Vagina (tissue), 2 donors: Measurements from ENCODE around the gene EPX.

Source experiments
- CTCF ChIP-seq, 3 experiments: fragments of 450-650 bp in 2 of 3; fragments of 200-600 bp in 1 of 3; sonication (generic) in 1 of 3; IDR thresholded peaks; one replicate each; pipeline ENCODE4 v1.5.1; 2017 to 2019; ENCODE audit warnings: antibody characterized with exemption in 3 of 3, mild to moderate bottlenecking in 2 of 3, moderate library complexity in 2 of 3
- POLR2AphosphoS5 ChIP-seq, 2 donors: sonication (generic); formaldehyde crosslinking; IDR thresholded peaks; one replicate each; pipeline ENCODE4 v1.9.0; 2017; ENCODE audit warnings: antibody characterized with exemption in 2 of 2, mild to moderate bottlenecking in 2 of 2, low read depth in 1 of 2; ENCODE audit not compliant: insufficient read depth in 1 of 2

DNA sequence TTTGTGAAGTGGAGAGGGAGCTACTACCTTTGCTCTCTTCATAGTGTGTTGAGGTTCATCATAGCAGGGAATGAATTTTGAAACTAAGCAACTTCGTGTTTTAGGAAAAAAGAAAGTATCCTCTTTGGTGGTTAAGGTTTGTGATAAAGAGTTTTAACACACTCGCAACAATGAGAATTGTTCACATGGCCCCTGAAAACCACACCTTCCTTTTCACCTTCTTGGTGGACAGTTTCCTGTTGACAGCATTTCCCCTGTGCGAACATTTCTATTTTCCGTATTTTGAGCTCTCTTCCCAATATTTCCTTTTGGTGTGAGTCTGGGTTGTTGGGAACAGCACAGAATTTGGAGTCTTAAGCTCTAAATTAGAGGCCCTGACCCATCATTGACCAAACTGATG is 21.9 kb upstream of the EPX start:
- no peak for TF ChIP-seq CTCF (IDR thresholded peaks at IDR 0.05)
- no peak for TF ChIP-seq POLR2AphosphoS5 (IDR thresholded peaks at IDR 0.05; ENCODE audit: insufficient read depth in 1 of 2, low read depth in 1 of 2)
